Transverse colon (tissue), 4 donors: ENCODE data around the gene NBR1. TPM values are rescaled to one million over a fixed set of nuclear protein-coding genes. Genes with fewer than 3 reads are reported as not detected.

Experiments
- DNase-seq: peaks from one replicate; pipeline ENCODE4 v3.0.0-alpha.2; 2019
- H3K27ac ChIP-seq, 4 donors: fragments of 200-600 bp; sonication (generic); 2 replicates each; pipeline ENCODE4 v1.5.1; 2016 to 2018; ENCODE audit warnings: inconsistent platforms in 4 of 4
- H3K27me3 ChIP-seq: fragments of 200-600 bp; sonication (generic); 2 replicates; pipeline ENCODE4 v1.5.1; 2017; ENCODE audit warnings: inconsistent platforms
- H3K36me3 ChIP-seq, 4 donors: fragments of 200-600 bp; sonication (generic); 2 replicates each; pipeline ENCODE4 v1.5.1; 2017 to 2019; ENCODE audit warnings: inconsistent platforms in 4 of 4
- H3K4me1 ChIP-seq, 4 donors: fragments of 200-600 bp; sonication (generic); 2 replicates each; pipeline ENCODE4 v1.5.1; 2017 to 2020; ENCODE audit warnings: inconsistent platforms in 4 of 4
- H3K4me3 ChIP-seq, 4 donors: fragments of 200-600 bp; sonication (generic); 1 replicate in 1 of 4; 2 replicates in 3 of 4; pipeline versions ENCODE4 v1.5.1 to v1.6.1; 2017 to 2019; ENCODE audit warnings: inconsistent platforms in 4 of 4
- H3K9me3 ChIP-seq, 2 donors: fragments of 200-600 bp; sonication (generic); 2 replicates each; pipeline ENCODE4 v1.5.1; 2017 to 2019; ENCODE audit warnings: inconsistent platforms in 2 of 2
- CTCF ChIP-seq, 5 experiments: fragments of 200-600 bp in 3 of 5; fragments of 450-650 bp in 2 of 5; sonication (generic) in 3 of 5; IDR thresholded peaks; 1 replicate in 2 of 5; 2 replicates in 3 of 5; pipeline ENCODE4 v1.5.1; 2016 to 2017; ENCODE audit warnings: antibody characterized with exemption in 5 of 5, inconsistent platforms in 3 of 5, mild to moderate bottlenecking in 2 of 5, moderate library complexity in 1 of 5
- EP300 ChIP-seq: sonication (generic); formaldehyde crosslinking; IDR thresholded peaks from one replicate; pipeline ENCODE4 v1.6.1; 2017; ENCODE audit warnings: antibody characterized with exemption, low read depth
- POLR2A ChIP-seq: fragments of 450-650 bp; IDR thresholded peaks from one replicate; pipeline ENCODE4 v1.6.1; 2016; ENCODE audit warnings: antibody characterized with exemption, mild to moderate bottlenecking, moderate library complexity
- POLR2AphosphoS5 ChIP-seq, 3 donors: sonication (generic); formaldehyde crosslinking; IDR thresholded peaks; one replicate each; pipeline ENCODE4 v1.6.1; 2016; ENCODE audit warnings: antibody characterized with exemption in 3 of 3
- WGBS, 2 donors: methylation state at CpG; one replicate each; pipeline ENCODE4 v1.1.5; 2018; ENCODE audit warnings: low coverage in 1 of 2; 5-methylcytosine and 5-hydroxymethylcytosine counted together
- in situ Hi-C, 4 donors: fragments of 200-750 bp; cut with MboI; loops; one replicate each; pipeline versions ENCODE4 v1.15.0 to v1.15.1; 2017; ENCODE audit warnings: low sequenced_read_pairs in 3 of 4, low pct_ligation_motif_present in 1 of 4, low pct_unique_long_range_greater_than_20kb in 1 of 4
- intact Hi-C: fragments of 100-400 bp; cut with DNase I; formaldehyde crosslinking; loops from one replicate; pipeline ENCODE4 v1.15.1; 2023; ENCODE audit warnings: low total_unique reads
- total RNA-seq, 4 donors: library from RNA; depleted of rRNA; stranded (reverse); fragments of >200 nt; gene quantifications; one replicate each; pipeline ENCODE4 v1.1.0, GENCODE V29; 2016

Gene NBR1
- total RNA-seq, 4 donors from 2014 or later: 62.5 to 156 (median 99.3) TPM

GRCh38 chr17:43212641-43213490 lies 41.9 kb downstream of the NBR1 start:
- WGBS, 2 donors: 10 to 38% methylated on average over 1 to 7 of the region's 7 CpGs
- Histone ChIP-seq H3K4me1 (peaks cover 9 to 28% (median 23%) of the 10 kb centered on the region in 4 donors), H3K4me3 (peak overlapping the region in 2 of 4 donors; percentile 52 to 54), H3K27me3 (no peaks in the 10 kb centered on the region), H3K27ac (peak overlapping the region; percentile 79 to 87 (median 86)), H3K9me3 (no peaks in the 10 kb centered on the region), H3K36me3 (peaks cover 0 to 25% (median 2%) of the 10 kb centered on the region in 4 donors)
- intact Hi-C loops (no loop called here), in situ Hi-C loops (loop anchor here in 1 of 4 donors (25.0 kb wide), 2 partner anchors 99 to 274 kb away; partner anchors contain the start of gene DHX8)
- TF ChIP-seq POLR2A (no peak), POLR2AphosphoS5 (IDR thresholded peaks at IDR 0.05) (no peak), CTCF (IDR thresholded peaks at IDR 0.05) (no peak), EP300 (no peak)
- peak; percentile 12 for DNase-seq

GRCh38 chr17:43213545-43213944 lies 42.5 kb downstream of the NBR1 start:
- in situ Hi-C loops: loop anchor here in 1 of 4 donors (25.0 kb wide), 2 partner anchors 99 to 274 kb away; partner anchors contain the start of gene DHX8
- Histone ChIP-seq H3K4me1 (peaks cover 9 to 28% (median 23%) of the 10 kb centered on the region in 4 donors), H3K27me3 (no peaks in the 10 kb centered on the region), H3K9me3 (no peaks in the 10 kb centered on the region), H3K27ac (peak overlapping the region in 2 of 4 donors; percentile 85 to 87), H3K4me3 (no peak overlapping the region), H3K36me3 (peaks cover 0 to 18% (median 2%) of the 10 kb centered on the region in 4 donors)
- DNase-seq: no peak
- no peak for TF ChIP-seq POLR2A
- no peak for TF ChIP-seq CTCF (IDR thresholded peaks at IDR 0.05)
- TF ChIP-seq EP300: no peak
- TF ChIP-seq POLR2AphosphoS5 (IDR thresholded peaks at IDR 0.05): no peak
- 85% methylated on average over 2 of the region's 2 CpGs; no CpG with 5 or more reads in 1 of the 2 donors for WGBS, 2 donors
- intact Hi-C loops: no loop called here

GRCh38 chr17:43215341-43215740 lies 44.3 kb downstream of the NBR1 start:
- Histone ChIP-seq H3K4me1 (peaks cover 9 to 28% (median 23%) of the 10 kb centered on the region in 4 donors), H3K9me3 (no peaks in the 10 kb centered on the region), H3K27ac (no peak overlapping the region), H3K36me3 (no peaks in the 10 kb centered on the region), H3K27me3 (no peaks in the 10 kb centered on the region), H3K4me3 (no peak overlapping the region)
- DNase-seq: no peak
- WGBS, 2 donors: 92 to 94% methylated on average over 2 to 3 of the region's 3 CpGs
- TF ChIP-seq EP300 (no peak), CTCF (IDR thresholded peaks at IDR 0.05) (no peak), POLR2AphosphoS5 (IDR thresholded peaks at IDR 0.05) (no peak), POLR2A (no peak)
- in situ Hi-C loops (loop anchor here in 1 of 4 donors (25.0 kb wide), 2 partner anchors 97 to 272 kb away; partner anchors contain the start of gene DHX8), intact Hi-C loops (no loop called here)

- no peak for TF ChIP-seq POLR2A
- TF ChIP-seq CTCF (IDR thresholded peaks at IDR 0.05): no peak
- TF ChIP-seq EP300: no peak
- TF ChIP-seq POLR2AphosphoS5 (IDR thresholded peaks at IDR 0.05): no peak
- intact Hi-C loops (no loop called here), in situ Hi-C loops (loop anchor here in 1 of 4 donors (25.0 kb wide), 2 partner anchors 96 to 271 kb away; partner anchors contain the start of gene DHX8)
- H3K27me3 ChIP-seq: no peaks in the 10 kb centered on the region
- 88% methylated on average over 4 of the region's 4 CpGs; no CpG with 5 or more reads in 1 of the 2 donors for WGBS, 2 donors
- H3K9me3 ChIP-seq: no peaks in the 10 kb centered on the region
- no peak overlapping the region for H3K27ac ChIP-seq
- DNase-seq: no peak
- no peaks in the 10 kb centered on the region for H3K36me3 ChIP-seq
- H3K4me3 ChIP-seq: no peak overlapping the region
- peaks cover 9 to 18% (median 16%) of the 10 kb centered on the region in 4 donors for H3K4me1 ChIP-seq
These were observed 45.4 kb downstream of the NBR1 start for GRCh38 chr17:43216369-43216761.
